IPS-18c (cell line): ENCODE measurements around the gene PTGIS.

ENCODE experiments used
- H3K4me3 ChIP-seq: 2 replicates; pipeline ENCODE4 v1.7.0; 2013; ENCODE audit warnings: low read depth, mild to moderate bottlenecking, low read length, moderate library complexity; ENCODE audit not compliant: insufficient read depth
- H3K9me3 ChIP-seq: one replicate; pipeline ENCODE4 v1.6.1; 2013; ENCODE audit warnings: mild to moderate bottlenecking, low read length, moderate library complexity; ENCODE audit not compliant: control insufficient read depth, insufficient read depth

Gene PTGIS

DNA sequence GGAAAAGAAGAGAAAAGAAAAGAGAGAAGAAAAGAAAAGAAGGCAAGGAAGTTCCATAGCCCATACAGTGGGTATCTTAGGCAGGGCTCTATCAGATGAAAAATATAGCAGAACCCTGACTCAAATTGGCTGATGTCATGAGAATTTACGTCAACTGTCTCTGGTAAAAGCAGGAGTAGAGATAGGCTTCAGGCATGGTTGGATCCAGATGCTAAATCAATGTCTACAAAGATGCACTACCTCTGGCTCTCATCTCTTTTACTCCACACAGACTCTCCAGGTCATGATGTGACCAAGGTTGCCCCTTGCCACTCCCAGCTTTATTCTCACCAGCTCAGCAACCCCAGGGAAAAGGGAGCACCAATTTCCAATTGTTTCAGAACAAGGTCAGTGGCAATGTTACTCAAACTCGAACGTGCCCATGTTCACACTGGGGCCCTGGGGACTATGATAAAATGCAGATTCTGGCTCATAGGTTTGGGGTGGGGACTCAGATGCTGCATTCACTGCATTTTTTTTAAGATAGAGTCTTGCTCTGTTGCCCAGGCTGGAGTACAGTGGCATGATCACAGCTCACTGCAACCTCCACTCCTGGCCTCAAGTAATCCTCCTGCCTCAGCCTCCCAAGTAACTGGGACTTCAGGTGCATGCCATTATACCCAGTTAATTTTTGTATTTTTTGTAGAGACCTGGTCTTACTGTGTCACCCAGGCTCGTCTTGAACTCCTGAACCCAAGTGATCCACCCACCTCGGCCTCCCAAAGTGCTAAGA, 33.4 kb upstream of the PTGIS start:
- Histone ChIP-seq H3K9me3 (peaks cover 2% of the 10 kb centered on the region), H3K4me3 (no peak overlapping the region)

DNA sequence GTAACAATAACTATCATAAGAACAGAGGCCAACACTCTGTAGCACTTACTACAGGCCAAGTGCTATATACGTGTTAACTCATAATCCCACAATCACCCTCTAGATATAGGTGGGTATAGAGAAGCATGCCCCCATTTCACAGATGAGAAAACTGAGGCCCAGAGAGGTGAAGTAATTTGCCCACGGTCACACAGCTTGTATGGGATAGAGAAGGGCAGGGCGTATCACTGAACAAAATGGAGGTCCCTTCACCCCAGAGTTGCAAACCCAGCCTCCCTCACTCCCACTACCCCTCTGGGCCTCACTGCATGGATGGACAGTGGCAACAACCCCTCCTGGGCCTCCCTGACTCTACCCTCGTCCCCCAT, 31.8 kb upstream of the PTGIS start:
- peaks cover 2% of the 10 kb centered on the region for H3K9me3 ChIP-seq

DNA sequence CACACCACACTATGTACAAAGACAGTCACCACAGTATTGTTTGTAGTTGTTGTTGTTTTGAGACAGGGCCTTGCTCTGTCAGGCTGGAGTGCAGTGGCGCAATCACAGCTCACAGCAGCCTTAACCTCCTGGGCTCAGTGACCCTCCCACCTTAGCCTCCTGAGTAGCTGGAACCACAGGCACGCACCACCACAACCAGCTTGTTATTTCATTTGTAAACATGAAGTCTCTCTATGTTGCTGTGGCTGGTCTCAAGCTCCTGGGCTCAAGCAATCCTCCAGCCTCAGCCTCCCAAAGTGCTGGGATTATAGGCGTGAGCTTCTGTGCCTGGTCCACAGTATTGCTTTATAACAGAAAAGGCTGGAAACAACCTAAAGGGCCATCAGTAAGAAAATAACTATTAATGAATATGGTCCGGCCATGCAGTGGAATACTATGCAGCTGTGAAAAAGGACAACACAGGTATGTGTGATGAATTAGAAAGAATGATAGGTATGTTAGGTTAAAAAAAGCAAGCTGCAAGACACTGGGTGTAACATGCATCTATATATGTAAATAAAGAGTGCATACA, 30.0 kb upstream of the PTGIS start:
- Histone ChIP-seq H3K9me3 (no peaks in the 10 kb centered on the region), H3K4me3 (no peak overlapping the region)

More for the DNA sequence above, 31.8 kb upstream of the PTGIS start:
- no peak overlapping the region for H3K4me3 ChIP-seq

DNA sequence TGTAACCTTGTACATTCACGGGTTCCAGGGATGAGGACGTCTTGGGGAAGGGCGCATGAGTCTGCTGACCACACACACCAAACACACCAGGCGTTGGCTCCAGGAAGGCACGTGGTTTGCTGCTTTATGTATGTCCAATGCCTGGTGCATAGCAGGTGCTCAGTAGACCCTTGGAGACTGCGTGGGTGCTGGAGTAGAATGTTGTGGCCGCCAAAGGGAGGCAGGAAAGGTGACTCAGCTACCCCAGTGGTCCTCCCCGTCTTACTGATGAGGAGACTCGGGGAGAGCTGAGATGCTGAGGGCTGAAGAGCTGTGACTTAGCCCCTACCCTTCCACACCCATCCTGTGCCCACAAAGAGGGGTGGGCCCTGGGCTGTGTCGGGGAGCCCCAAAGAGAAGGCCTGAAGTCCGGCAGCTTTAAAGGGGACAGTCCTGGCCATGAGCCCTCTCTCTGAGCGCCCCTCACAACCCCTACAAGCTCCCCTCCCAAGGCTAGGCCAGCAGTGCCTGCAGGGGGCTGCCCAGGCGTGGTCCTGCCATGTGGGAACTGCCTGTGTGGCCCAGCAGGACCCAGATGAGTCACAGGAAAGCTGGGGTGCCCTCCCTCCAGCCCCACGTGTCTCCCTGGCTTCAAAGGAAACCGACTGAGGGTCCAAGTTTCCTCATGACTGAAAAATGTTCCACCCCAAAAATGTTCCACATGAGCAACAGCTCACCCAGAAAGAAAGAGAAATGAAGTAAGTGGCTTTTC, 28.0 kb upstream of the PTGIS start:
- Histone ChIP-seq H3K4me3 (no peak overlapping the region), H3K9me3 (no peaks in the 10 kb centered on the region)

DNA sequence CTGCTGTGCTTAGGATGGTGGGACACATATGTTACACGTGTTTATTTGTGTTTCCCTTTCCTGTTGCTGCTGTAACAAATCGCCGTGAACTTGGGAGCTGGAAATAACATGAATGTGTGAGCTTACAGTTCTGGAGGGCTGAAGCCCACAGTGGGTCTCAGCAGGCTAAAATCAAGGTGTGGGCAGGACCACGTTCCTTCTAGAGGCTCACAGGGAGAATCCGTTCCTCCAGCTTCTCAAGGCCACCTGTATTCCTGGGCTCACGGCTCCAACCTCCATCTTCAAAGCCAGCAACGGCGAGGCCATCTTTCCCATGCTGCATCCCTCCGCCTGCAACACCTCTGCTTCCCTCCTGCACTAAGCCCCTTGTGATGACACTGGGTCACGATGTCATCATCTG, 27.4 kb upstream of the PTGIS start:
- H3K9me3 ChIP-seq = no peaks in the 10 kb centered on the region
- H3K4me3 ChIP-seq = no peak overlapping the region

DNA sequence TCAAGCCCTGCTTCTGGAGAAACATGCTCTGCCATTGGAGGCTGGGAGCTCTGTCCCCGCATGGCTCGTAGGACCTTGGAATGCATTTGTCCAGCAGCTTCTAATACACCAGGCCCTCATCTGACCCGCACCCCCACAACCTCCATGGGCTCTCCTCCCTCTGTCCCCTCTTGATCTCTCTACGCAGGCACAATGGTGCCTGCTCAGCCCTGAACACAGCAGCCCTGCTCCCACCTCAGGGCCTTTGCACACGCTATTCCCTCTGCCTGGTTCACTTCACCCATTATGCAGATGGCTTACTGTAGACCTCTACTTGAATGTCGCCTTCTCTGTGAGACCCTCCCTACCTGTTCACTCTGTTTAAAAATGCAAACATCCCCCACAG, 27.0 kb upstream of the PTGIS start:
- Histone ChIP-seq H3K9me3 (no peaks in the 10 kb centered on the region), H3K4me3 (no peak overlapping the region)

DNA sequence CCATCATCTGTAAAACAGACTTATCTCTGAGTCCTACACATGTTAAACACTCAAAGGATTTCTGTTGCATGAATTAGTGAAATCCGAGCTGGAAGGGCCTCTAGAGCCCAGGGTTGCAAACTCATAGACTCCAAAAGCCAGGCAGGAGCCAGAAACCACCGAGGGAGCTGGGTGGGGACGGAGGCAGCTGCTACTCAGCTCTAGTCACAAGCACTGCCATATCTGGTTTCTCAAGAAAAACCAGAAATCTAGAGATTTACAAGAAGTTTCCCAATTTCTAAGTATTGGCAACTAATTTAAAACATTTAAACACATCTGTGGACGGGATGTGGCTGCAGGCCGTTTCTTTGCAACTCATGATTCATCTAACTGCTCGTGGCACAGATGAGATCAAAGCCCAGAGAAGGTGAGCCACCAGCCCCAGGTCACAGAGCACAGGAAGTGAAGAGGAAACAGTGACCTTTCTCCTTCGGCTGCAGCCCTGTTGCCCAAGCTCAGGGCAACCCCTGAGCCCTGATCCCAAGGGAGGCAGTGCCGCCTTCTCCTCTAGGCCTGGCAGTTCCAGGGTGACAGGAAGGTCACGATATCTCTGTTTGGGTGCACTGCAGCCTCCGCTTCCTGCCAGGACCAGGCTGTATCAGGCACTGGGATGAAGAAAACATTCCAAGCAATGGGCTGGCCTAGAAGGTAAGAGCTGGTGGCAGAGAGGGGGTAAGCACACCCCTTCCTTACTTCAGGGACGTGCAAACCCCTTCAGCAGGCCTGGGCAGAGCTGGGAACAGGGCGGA, 26.4 kb upstream of the PTGIS start:
- Histone ChIP-seq H3K4me3 (no peak overlapping the region), H3K9me3 (no peaks in the 10 kb centered on the region)

DNA sequence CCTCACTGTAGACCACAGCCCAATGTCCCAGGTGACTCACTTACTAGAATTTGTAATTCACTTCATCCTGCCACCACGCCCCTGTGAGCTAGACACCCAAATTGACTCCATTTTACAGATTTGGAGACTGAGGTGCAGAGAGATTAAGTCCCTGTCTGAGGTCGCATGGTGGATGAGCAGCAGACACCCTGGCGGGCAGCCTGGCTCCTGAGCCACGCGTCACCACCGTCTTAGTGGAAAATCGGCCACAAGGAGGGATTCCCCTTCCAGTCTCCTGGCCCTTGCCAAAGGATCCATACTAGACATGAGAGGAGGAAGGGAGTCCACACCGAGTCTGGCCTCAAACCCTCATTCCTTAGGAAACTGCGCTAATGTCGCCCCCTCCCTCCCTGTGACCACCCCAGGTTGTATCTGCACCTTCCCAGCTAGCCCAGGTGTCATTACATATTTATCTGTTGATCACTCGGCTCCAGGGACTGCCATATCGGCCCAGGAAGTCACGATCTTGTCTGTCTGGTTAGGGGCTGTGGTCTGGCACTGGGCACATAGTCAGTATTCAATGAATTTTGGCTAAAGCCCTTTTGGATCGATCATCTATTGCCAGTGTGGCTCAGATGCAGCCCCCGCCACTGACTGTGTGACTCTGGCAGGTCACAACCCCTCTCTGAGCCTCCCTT, 25.7 kb upstream of the PTGIS start:
- H3K4me3 ChIP-seq = no peak overlapping the region
- H3K9me3 ChIP-seq = no peaks in the 10 kb centered on the region

DNA sequence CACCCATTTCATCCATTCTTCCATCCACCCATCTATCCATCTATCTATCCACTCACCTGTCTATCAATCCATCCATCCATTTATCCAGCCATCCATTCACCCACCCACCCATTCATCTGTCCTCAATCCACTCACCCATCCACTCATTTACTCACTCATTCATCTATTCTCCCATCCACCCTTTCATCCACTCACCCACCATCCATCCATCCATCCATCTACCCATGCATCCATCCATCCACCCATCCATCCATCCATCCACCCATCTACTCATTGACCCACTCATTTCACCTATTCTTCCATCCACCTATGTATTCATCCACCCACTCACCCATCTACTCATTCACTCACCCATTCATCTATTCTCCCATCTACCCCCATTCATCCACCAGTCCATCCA, 24.2 kb upstream of the PTGIS start:
- Histone ChIP-seq H3K9me3 (no peaks in the 10 kb centered on the region), H3K4me3 (no peak overlapping the region)

DNA sequence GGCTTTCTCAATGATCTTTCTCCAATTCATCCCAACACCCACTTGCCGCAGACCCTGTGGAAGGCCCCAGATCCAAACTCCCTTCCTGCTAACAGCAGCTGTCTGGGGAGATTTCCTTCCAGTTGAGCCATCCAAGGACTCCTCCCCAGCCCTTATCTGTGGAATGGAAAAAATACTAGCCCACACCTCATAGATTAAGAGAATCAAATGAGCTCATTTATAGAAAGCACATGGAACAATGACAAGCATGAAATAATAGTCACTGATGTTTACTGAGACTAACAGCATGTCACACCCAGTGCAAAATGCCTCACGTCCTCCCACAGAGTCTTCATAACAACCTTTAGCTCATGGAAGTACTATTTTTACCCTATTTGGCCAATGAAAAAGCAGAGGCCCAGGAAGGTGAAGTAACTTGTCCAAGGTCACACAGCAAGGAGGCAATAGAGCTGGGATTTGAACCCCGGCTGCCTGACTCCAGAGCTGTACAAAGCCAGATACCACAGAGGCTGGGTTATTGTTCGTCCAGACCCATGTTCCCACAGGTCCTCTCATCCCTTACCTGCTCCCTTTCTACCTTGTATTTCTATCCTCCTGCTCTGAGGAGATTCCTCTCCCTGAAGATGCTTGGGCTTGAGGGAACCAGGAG, 23.4 kb upstream of the PTGIS start:
- no peak overlapping the region for H3K4me3 ChIP-seq

DNA sequence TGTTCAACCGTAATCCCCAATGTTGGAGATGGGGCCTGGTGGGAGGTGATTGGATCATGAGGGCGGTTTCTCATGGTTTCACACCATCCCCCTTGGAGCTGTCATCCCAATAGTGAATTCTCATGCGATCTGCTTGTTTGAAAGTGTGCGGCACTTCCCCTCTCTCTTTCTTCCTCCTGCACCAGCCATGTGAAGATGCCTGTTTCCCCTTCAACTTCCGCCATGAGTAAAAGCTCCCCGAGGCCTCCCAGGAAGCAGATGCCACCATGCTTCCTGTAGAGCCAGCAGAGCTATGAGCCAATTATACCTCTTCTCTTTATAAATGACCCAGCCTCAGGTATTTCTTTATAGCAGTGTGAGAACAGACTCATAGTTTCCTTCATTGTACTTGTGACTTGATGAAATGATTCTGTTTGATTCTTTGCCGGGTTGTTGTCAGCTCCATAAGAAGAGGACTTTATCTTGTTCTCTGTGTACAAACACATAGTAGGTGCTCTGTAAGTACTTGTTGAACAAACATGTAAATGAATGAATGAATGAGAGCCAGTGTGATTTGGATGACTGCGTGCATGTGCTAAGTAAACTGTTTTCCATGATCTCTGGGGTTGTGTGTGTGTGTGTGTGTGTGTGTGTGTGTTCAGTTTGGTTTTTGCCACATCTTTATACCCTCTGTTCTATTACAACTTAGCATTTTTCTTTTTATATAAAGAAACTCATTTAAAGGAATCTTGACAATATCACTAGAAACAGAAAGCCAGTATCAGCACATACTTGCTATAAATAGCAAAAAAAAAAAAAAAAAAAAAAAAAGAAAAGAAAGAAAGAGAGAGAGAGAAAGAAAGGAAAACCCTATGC, 22.5 kb upstream of the PTGIS start:
- no peak overlapping the region for H3K4me3 ChIP-seq
- no peaks in the 10 kb centered on the region for H3K9me3 ChIP-seq

More for the DNA sequence above, 23.4 kb upstream of the PTGIS start:
- no peaks in the 10 kb centered on the region for H3K9me3 ChIP-seq

DNA sequence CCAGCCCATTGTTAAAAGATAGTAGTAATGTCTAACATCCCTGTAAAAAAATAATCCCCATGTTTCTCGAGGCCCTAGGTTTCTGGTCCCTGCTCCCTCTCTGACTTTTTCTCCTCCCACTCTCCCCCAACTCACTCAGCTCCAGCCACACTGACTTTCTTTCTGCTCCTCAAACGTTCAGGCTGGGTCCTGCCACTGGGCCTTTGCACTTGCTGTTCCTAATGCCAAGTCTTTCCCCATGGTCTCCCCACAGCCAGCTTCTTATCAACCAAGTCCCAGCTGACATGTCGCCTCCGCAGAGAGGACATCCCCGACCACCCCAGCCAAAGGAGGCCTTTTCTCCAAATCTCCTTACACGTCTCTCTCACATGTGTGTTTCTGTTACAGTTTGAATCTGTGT, 21.8 kb upstream of the PTGIS start:
- Histone ChIP-seq H3K9me3 (no peaks in the 10 kb centered on the region), H3K4me3 (no peak overlapping the region)

DNA sequence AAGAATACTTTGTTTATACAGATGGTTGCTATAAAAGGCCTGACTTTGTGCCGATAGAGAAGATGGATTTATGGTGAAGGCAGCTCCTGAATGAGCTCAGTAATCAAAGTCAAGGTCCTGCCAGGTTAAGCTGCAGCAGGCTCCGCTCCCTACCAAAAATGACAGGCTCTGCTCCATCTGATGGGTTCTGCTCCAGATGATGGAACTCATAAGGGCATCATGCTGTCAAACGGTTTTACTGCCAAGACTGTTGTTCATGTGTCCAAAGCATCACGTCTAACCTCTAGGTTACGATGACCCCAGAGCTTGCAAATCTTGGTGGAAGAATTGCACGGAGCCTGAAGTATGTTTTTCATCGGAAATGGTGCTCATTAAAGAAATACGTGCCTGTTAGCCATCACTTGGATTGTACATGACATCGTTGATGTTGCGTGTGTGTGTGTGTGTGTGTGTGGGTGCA, 19.2 kb upstream of the PTGIS start:
- Histone ChIP-seq H3K9me3 (no peaks in the 10 kb centered on the region), H3K4me3 (no peak overlapping the region)

DNA sequence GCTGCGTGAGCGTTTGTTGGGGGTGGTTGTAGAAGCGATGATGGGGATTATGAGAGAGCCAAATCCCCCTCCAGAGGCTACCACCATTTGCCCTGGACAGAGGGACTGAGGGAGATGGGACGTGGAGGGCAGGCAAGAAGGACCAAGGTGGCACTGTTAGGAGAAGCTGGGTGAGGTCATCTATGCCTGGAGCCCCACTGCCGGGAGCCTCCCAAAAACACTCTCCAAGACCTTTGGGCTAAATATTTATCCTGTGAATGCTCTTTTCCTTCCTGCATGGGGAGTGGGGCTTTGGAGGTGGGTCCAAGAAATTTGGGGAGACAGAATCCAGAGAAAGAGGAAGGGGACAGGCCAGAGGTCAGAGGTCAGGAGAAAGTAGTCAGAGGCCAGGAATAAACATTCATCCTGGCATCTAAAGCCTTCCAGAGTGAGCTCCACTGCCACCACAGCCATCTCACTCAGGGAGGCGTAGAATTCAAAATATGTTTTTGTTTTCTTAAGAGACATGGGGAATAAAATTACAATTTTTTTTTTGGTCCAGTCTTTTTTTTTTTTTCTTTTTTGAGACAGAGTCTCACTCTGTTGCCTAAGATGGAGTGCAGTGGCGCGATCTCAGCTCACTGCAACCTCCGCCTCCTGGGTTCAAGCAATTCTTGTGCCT, 17.8 kb upstream of the PTGIS start:
- no peaks in the 10 kb centered on the region for H3K9me3 ChIP-seq
- H3K4me3 ChIP-seq = no peak overlapping the region
